Glutamatergic neuron (in vitro differentiated cells): ENCODE measurements around the gene GNRHR. TPM values are rescaled to one million over a fixed set of nuclear protein-coding genes. Genes with fewer than 3 reads are reported as not detected.

ENCODE experiments used
- DNase-seq: peaks from one replicate; pipeline ENCODE4 v3.0.0; 2022
- H3K27ac Mint-ChIP-seq: one replicate; pipeline ENCODE4 v1.8.0; 2020; ENCODE audit warnings: mild to moderate bottlenecking, mixed read lengths, inconsistent platforms; ENCODE audit not compliant: unreplicated experiment
- H3K27me3 Mint-ChIP-seq: one replicate; pipeline ENCODE4 v1.8.0; 2020; ENCODE audit warnings: mild to moderate bottlenecking, moderate library complexity, mixed read lengths, inconsistent platforms; ENCODE audit not compliant: unreplicated experiment
- H3K36me3 Mint-ChIP-seq: one replicate; pipeline ENCODE4 v1.8.0; 2020; ENCODE audit warnings: mild to moderate bottlenecking, mixed read lengths, inconsistent platforms; ENCODE audit not compliant: unreplicated experiment
- H3K4me1 Mint-ChIP-seq: one replicate; pipeline ENCODE4 v1.8.0; 2020; ENCODE audit warnings: mild to moderate bottlenecking, low read depth, mixed read lengths, inconsistent platforms; ENCODE audit not compliant: unreplicated experiment
- H3K4me3 Mint-ChIP-seq: one replicate; pipeline ENCODE4 v1.8.0; 2020; ENCODE audit warnings: mild to moderate bottlenecking, mixed read lengths, inconsistent platforms; ENCODE audit not compliant: unreplicated experiment
- H3K9me3 Mint-ChIP-seq: one replicate; pipeline ENCODE4 v1.8.0; 2020; ENCODE audit warnings: mild to moderate bottlenecking, moderate library complexity, mixed read lengths, inconsistent platforms; ENCODE audit not compliant: unreplicated experiment
- CTCF ChIP-seq: fragments of 200-600 bp; sonication (generic); IDR thresholded peaks from one replicate; pipeline ENCODE4 v1.5.0; 2021; ENCODE audit not compliant: partially characterized antibody, unreplicated experiment
- total RNA-seq: library from RNA; stranded (reverse); fragmentation: NEBNext Ultra II Directional; extraction: Animal tissue kit (Norgen Biotek cat#: 25700); gene quantifications from one replicate; pipeline ENCODE4 v1.2.1, GENCODE V29; 2021; ENCODE audit not compliant: unreplicated experiment

Gene GNRHR
- total RNA-seq, 1 donor from 2014 or later, result not detected

GRCh38 chr4:67701517-67701850 lies 52.7 kb downstream of the GNRHR start:
- H3K27ac Mint-ChIP-seq, result peak overlapping the region; percentile 88
- H3K4me1 Mint-ChIP-seq, result peaks cover 5% of the 10 kb centered on the region
- H3K9me3 Mint-ChIP-seq, result no peaks in the 10 kb centered on the region
- no peak for DNase-seq
- peak overlapping the region; percentile 99 for H3K4me3 Mint-ChIP-seq
- TF ChIP-seq CTCF, result no peak
- H3K27me3 Mint-ChIP-seq, result peaks cover 2% of the 10 kb centered on the region
- H3K36me3 Mint-ChIP-seq, result peaks cover under 1% of the 10 kb centered on the region

GRCh38 chr4:67700738-67701516 lies 53.3 kb downstream of the GNRHR start, which contains the start of gene UBA6:
Gene UBA6 (minus strand): TSS chr4:67701155. CDS start chr4:67701119, 36 bp downstream.
- no peaks in the 10 kb centered on the region for H3K9me3 Mint-ChIP-seq
- H3K4me3 Mint-ChIP-seq, result peak within 1 kb of the TSS; percentile 99
- H3K36me3 Mint-ChIP-seq, result no peaks in the 10 kb centered on the region
- DNase-seq, result peak; percentile 97
- H3K27ac Mint-ChIP-seq, result peak within 1 kb of the TSS; percentile 88
- H3K27me3 Mint-ChIP-seq, result peaks cover 2% of the 10 kb centered on the region
- H3K4me1 Mint-ChIP-seq, result peaks cover 5% of the 10 kb centered on the region
- peak; percentile 53 for TF ChIP-seq CTCF

- H3K4me3 Mint-ChIP-seq, result peak overlapping the region; percentile 99
- no peak for TF ChIP-seq CTCF
- peak overlapping the region; percentile 46 for H3K27ac Mint-ChIP-seq
- H3K9me3 Mint-ChIP-seq, result no peaks in the 10 kb centered on the region
- H3K36me3 Mint-ChIP-seq, result no peaks in the 10 kb centered on the region
- peaks cover 5% of the 10 kb centered on the region for H3K4me1 Mint-ChIP-seq
- peaks cover 2% of the 10 kb centered on the region for H3K27me3 Mint-ChIP-seq
- no peak for DNase-seq
Observed at GRCh38 chr4:67700116-67700737, 54.0 kb downstream of the GNRHR start.

- Mint-ChIP-seq H3K4me1 (peaks cover 5% of the 10 kb centered on the region), H3K27ac (no peak overlapping the region), H3K27me3 (peaks cover 2% of the 10 kb centered on the region), H3K36me3 (no peaks in the 10 kb centered on the region), H3K9me3 (no peaks in the 10 kb centered on the region), H3K4me3 (peak overlapping the region; percentile 99)
- DNase-seq, result no peak
- TF ChIP-seq CTCF, result no peak
Observed at GRCh38 chr4:67699603-67700002, 54.6 kb downstream of the GNRHR start.
